GM12878 (cell line): ENCODE results near the gene ADIPOQ. TPM values are rescaled to one million over a fixed set of nuclear protein-coding genes. Genes with fewer than 3 reads are reported as not detected.
"Not testable (repeated sequence)": the region's sequence is repeated elsewhere in the genome, so short reads cannot be mapped to it uniquely, and the experiment has no call there.

Experiments
- ATAC-seq: fragments of 200-7000 bp; cut with Tn5 transposase; 3 replicates; pipeline ENCODE4 v1.9.1; 2020; ENCODE audit warnings: mild to moderate bottlenecking, moderate library complexity
- BruUV-seq: library from RNA; stranded (reverse); fragments of 400-500 nt; replicated peaks from 2 replicates; lab custom pipeline; 2021; lab: Mats Ljungman, UMichigan
- CTCF ChIA-PET: fragments of 300-600 bp; sonication (Branson Sonifier 250); formaldehyde crosslinking; extraction: SDS; loops from one replicate; lab custom pipeline; 2021; ENCODE audit warnings: inconsistent platforms; lab: Yijun Ruan, JAX
- POLR2A ChIA-PET: fragments of 350-600 bp; formaldehyde crosslinking; extraction: SDS; loops from one replicate; lab custom pipeline; 2021; ENCODE audit warnings: inconsistent platforms; lab: Charles Lee
- RAD21 ChIA-PET: fragments of 300-600 bp; sonication (Branson Sonifier 250); formaldehyde crosslinking; loops from one replicate; lab custom pipeline; 2023; ENCODE audit warnings: antibody characterized with exemption; ENCODE audit not compliant: unreplicated experiment; lab: Charles Lee
- SMC1A ChIA-PET: fragments of 300-600 bp; sonication (Branson Sonifier 250); formaldehyde crosslinking; loops from one replicate; lab custom pipeline; 2023; ENCODE audit not compliant: unreplicated experiment, uncharacterized antibody; lab: Charles Lee
- DNase-seq: peaks from one replicate; pipeline ENCODE4 v3.0.0-alpha.2; 2011; ENCODE audit warnings: low read depth, low spot score
- FAIRE-seq: peaks from 3 replicates; lab custom pipeline; 2011; peaks lifted over from hg19 to GRCh38; lab: Jason Lieb, UNC
- H2AFZ ChIP-seq: 2 replicates; pipeline ENCODE4 v1.6.0; 2011; ENCODE audit warnings: low read depth, low read length, control low read depth; ENCODE audit not compliant: control insufficient read depth
- H3K27ac ChIP-seq: 2 replicates; pipeline ENCODE4 v1.5.1; 2011; ENCODE audit warnings: control low read depth; ENCODE audit not compliant: control insufficient read depth, insufficient read depth
- H3K27me3 ChIP-seq, 2 experiments: replicated peaks in 1 of 2; 2 replicates each; pipeline versions ENCODE4 v1.6.0 to v1.6.1; 2011; ENCODE audit warnings: low read length in 1 of 2; ENCODE audit not compliant: control insufficient read depth in 2 of 2, insufficient read depth in 2 of 2
- H3K36me3 ChIP-seq, 2 experiments: 2 replicates each; pipeline ENCODE4 v1.5.1; 2011; ENCODE audit warnings: low read length in 1 of 2; ENCODE audit not compliant: control insufficient read depth in 2 of 2, insufficient read depth in 2 of 2
- H3K4me1 ChIP-seq: 2 replicates; pipeline ENCODE4 v1.6.1; 2011; ENCODE audit warnings: mild to moderate bottlenecking, low read length, moderate library complexity, mixed read lengths; ENCODE audit not compliant: control insufficient read depth, insufficient read depth
- H3K4me2 ChIP-seq: 2 replicates; pipeline ENCODE4 v1.6.0; 2011; ENCODE audit warnings: control low read depth; ENCODE audit not compliant: control insufficient read depth, insufficient read depth
- H3K4me3 ChIP-seq: fragments of 200-600 bp; sonication (generic); 2 replicates; pipeline ENCODE4 v1.5.1; 2016
- H3K79me2 ChIP-seq: 2 replicates; pipeline ENCODE4 v1.6.0; 2011; ENCODE audit warnings: low read length; ENCODE audit not compliant: control insufficient read depth, insufficient read depth
- H3K9ac ChIP-seq: 2 replicates; pipeline ENCODE4 v1.8.0; 2011; ENCODE audit warnings: low read length, control low read depth, mixed read lengths; ENCODE audit not compliant: control insufficient read depth, insufficient read depth
- H3K9me3 ChIP-seq: replicated peaks from 3 replicates; pipeline ENCODE4 v1.5.1; 2011; ENCODE audit warnings: mild to moderate bottlenecking, low read length; ENCODE audit not compliant: control insufficient read depth, insufficient read depth
- H4K20me1 ChIP-seq: 2 replicates; pipeline ENCODE4 v1.6.0; 2011; ENCODE audit not compliant: control insufficient read depth, insufficient read depth
- FOXM1 ChIP-seq: IDR thresholded peaks from 2 replicates; pipeline ENCODE4 v1.6.1; 2012; ENCODE audit warnings: low read depth, mild to moderate bottlenecking, inconsistent platforms, low read length, moderate library complexity
- TCF3 ChIP-seq: IDR thresholded peaks from 2 replicates; pipeline ENCODE4 v1.6.1; 2012; ENCODE audit warnings: low read depth, mild to moderate bottlenecking, low read length, borderline replicate concordance; ENCODE audit not compliant: insufficient read depth
- YY1 ChIP-seq: IDR thresholded peaks from 2 replicates; pipeline ENCODE4 v1.6.1; 2011; ENCODE audit warnings: low read depth, mild to moderate bottlenecking, low read length
- WGBS: methylation state at CpG from one replicate; pipeline ENCODE4 v1.1.6; 2016; ENCODE audit warnings: low lambda C conversion rate; ENCODE audit not compliant: insufficient replicate concordance, insufficient coverage; ENCODE audit errors: missing lambda C conversion rate; 5-methylcytosine and 5-hydroxymethylcytosine counted together
- in situ Hi-C: fragments of 300-500 bp; cut with MboI; formaldehyde crosslinking; loops from 9 replicates; pipeline ENCODE4 v1.14.3; 2018; ENCODE audit warnings: mixed read lengths
- intact Hi-C: fragments of 100-400 bp; cut with micrococcal nuclease; formaldehyde crosslinking; loops from one replicate; pipeline ENCODE4 v1.14.2; 2022; ENCODE audit not compliant: unreplicated experiment
- polyA plus RNA-seq, 11 experiments: library from polyadenylated mRNA; depleted of rRNA in 4 of 11; unstranded in 6 of 11; stranded (reverse) in 5 of 11; fragments of >200 nt; fragmentation: Nextera tagmentation in 4 of 11; fragmentation: Illumina TruSeq in 1 of 11; extraction: Ambion mirVana in 4 of 11; extraction: Trizol in 1 of 11; gene quantifications; 1 replicate in 1 of 11; 2 replicates in 10 of 11; pipeline versions ENCODE4 v1.2.1 to v1.2.3, GENCODE V29; 2011 to 2016; ENCODE audit warnings: inconsistent platforms in 2 of 11, missing spikeins in 2 of 11, low read depth in 1 of 11
- total RNA-seq, 4 experiments: library from RNA; depleted of rRNA in 3 of 4; stranded (reverse); fragments of >200 nt in 3 of 4; fragmentation: Illumina TruSeq in 1 of 4; extraction: Trizol in 1 of 4; gene quantifications; 2 replicates each; pipeline versions ENCODE4 v1.2.1 to v1.2.3, GENCODE V29; 2013 to 2021
- TF ChIP-seq, protein P1 (sequence below): fragments of 450-650 bp; IDR thresholded peaks from 2 replicates; pipeline ENCODE4 v1.6.1; 2016; ENCODE audit warnings: mild to moderate bottlenecking, moderate library complexity, borderline replicate concordance
- TF ChIP-seq, protein P2 (sequence below), 3 experiments: IDR thresholded peaks in 2 of 3; conservative IDR thresholded peaks in 1 of 3; 2 replicates each; pipeline ENCODE4 v1.5.1; 2011; ENCODE audit warnings: low read depth in 3 of 3, low read length in 3 of 3, mild to moderate bottlenecking in 3 of 3, control low read depth in 2 of 3, moderate library complexity in 2 of 3, inconsistent platforms in 1 of 3, mixed read lengths in 1 of 3; ENCODE audit not compliant: control insufficient read depth in 2 of 3, insufficient read depth in 1 of 3; ENCODE audit errors: extremely low read depth in 1 of 3

Gene ADIPOQ
- total and polyA plus RNA-seq, 10 of the 15 experiments (the other 5 are each of a cell fraction or from before 2014, with no cell fraction given) = not detected

DNA sequence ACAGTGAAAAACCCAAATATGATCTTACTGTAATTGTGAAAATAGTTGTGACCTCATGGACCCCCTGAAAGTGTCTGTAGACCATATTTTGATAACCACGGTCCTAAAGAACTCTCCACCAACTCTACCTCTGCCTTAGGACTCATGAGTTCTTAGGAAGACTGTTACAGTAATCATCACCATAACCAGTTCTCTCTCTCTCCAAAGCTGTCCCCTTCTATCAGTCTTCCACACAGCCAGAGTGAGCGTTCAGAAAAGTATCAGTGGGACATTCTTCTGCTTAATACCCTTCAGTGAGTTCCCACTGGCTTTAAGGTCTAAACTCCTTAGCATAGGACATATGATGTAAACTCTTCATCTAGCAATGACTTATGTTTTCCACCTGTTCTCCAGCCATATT is 60.2 kb downstream of the ADIPOQ start:
- in situ Hi-C loops (no loop called here), intact Hi-C loops (no loop called here)
- Histone ChIP-seq H3K27ac (no peak overlapping the region), H3K4me3 (no peak overlapping the region), H3K36me3 (no peaks in the 10 kb centered on the region), H3K4me1 (no peaks in the 10 kb centered on the region), H3K4me2 (no peak overlapping the region), H3K27me3 (no peaks in the 10 kb centered on the region), H3K79me2 (no peaks in the 10 kb centered on the region), H3K9ac (no peak overlapping the region), H2AFZ (no peak overlapping the region), H4K20me1 (no peaks in the 10 kb centered on the region), H3K9me3 (no peaks in the 10 kb centered on the region)
- whole genome bisulfite sequencing = 65% methylated on average over 2 of the region's 2 CpGs
- no TSS peak for BruUV-seq
- no peak for ATAC-seq
- ChIA-PET RAD21 (no interaction called here), POLR2A (no interaction called here), SMC1A (no interaction called here), CTCF (no interaction called here)
- DNase-seq = no peak
- no peak for FAIRE-seq
- TF ChIP-seq FOXM1 (no peak), TCF3 (no peak), YY1 (no peak)
- TF ChIP-seq, protein P1, sequence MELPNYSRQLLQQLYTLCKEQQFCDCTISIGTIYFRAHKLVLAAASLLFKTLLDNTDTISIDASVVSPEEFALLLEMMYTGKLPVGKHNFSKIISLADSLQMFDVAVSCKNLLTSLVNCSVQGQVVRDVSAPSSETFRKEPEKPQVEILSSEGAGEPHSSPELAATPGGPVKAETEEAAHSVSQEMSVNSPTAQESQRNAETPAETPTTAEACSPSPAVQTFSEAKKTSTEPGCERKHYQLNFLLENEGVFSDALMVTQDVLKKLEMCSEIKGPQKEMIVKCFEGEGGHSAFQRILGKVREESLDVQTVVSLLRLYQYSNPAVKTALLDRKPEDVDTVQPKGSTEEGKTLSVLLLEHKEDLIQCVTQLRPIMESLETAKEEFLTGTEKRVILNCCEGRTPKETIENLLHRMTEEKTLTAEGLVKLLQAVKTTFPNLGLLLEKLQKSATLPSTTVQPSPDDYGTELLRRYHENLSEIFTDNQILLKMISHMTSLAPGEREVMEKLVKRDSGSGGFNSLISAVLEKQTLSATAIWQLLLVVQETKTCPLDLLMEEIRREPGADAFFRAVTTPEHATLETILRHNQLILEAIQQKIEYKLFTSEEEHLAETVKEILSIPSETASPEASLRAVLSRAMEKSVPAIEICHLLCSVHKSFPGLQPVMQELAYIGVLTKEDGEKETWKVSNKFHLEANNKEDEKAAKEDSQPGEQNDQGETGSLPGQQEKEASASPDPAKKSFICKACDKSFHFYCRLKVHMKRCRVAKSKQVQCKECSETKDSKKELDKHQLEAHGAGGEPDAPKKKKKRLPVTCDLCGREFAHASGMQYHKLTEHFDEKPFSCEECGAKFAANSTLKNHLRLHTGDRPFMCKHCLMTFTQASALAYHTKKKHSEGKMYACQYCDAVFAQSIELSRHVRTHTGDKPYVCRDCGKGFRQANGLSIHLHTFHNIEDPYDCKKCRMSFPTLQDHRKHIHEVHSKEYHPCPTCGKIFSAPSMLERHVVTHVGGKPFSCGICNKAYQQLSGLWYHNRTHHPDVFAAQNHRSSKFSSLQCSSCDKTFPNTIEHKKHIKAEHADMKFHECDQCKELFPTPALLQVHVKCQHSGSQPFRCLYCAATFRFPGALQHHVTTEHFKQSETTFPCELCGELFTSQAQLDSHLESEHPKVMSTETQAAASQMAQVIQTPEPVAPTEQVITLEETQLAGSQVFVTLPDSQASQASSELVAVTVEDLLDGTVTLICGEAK = no peak
- TF ChIP-seq, protein P2, sequence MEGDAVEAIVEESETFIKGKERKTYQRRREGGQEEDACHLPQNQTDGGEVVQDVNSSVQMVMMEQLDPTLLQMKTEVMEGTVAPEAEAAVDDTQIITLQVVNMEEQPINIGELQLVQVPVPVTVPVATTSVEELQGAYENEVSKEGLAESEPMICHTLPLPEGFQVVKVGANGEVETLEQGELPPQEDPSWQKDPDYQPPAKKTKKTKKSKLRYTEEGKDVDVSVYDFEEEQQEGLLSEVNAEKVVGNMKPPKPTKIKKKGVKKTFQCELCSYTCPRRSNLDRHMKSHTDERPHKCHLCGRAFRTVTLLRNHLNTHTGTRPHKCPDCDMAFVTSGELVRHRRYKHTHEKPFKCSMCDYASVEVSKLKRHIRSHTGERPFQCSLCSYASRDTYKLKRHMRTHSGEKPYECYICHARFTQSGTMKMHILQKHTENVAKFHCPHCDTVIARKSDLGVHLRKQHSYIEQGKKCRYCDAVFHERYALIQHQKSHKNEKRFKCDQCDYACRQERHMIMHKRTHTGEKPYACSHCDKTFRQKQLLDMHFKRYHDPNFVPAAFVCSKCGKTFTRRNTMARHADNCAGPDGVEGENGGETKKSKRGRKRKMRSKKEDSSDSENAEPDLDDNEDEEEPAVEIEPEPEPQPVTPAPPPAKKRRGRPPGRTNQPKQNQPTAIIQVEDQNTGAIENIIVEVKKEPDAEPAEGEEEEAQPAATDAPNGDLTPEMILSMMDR (IDR thresholded peaks at IDR 0.05 in 2 of 3, conservative IDR thresholded peaks at IDR 0.05 in 1 of 3; ENCODE audit: control insufficient read depth in 2 of 3, extremely low read depth in 1 of 3, insufficient read depth in 1 of 3, low read depth in 3 of 3, low read length in 3 of 3) = no peak

DNA sequence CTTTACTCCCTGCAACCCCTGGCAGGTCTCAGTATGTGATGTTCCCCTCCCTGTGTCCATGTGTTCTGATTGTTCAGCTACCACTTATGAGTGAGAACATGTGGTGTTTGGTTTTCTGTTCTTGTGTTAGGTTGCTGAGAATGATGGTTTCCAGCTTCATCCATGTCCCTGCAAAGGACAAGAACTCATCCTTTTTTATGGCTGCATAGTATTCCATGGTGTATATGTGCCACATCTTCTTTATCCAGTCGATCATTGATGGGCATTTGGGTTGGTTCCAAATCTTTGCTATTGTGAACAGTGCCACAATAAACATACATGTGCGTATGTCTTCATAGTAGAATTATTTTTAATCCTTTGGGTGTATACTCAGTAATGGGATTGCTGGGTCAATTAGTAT is 61.2 kb downstream of the ADIPOQ start:
- H3K9me3 ChIP-seq, H3K27ac ChIP-seq, FAIRE-seq, POLR2A ChIA-PET, H3K27me3 ChIP-seq, H3K4me3 ChIP-seq, H3K9ac ChIP-seq, intact Hi-C loops, H3K4me2 ChIP-seq, RAD21 ChIA-PET, H3K79me2 ChIP-seq, H2AFZ ChIP-seq, H3K4me1 ChIP-seq, H3K36me3 ChIP-seq, H4K20me1 ChIP-seq, BruUV-seq, in situ Hi-C loops, SMC1A ChIA-PET, DNase-seq, ATAC-seq: not testable (repeated sequence)
- CTCF ChIA-PET = interaction anchor here (0.7 kb wide), 1 partner anchor 56 kb away, joined by 4 read pairs; no protein-coding TSS in a partner anchor
- 50% methylated on average over 2 of the region's 2 CpGs for WGBS
